GM21528 (cell line): ENCODE results near the gene FAM110A.
"Not testable (repeated sequence)": the region's sequence is repeated elsewhere in the genome, so short reads cannot be mapped to it uniquely, and the experiment has no call there.

Experiments
- ATAC-seq: cut with Tn5 transposase; IDR thresholded peaks from one replicate; pipeline ENCODE4 v1.9.1; 2021; ENCODE audit warnings: mild to moderate bottlenecking, moderate library complexity; ENCODE audit not compliant: unreplicated experiment, low FRiP score

Gene FAM110A

DNA sequence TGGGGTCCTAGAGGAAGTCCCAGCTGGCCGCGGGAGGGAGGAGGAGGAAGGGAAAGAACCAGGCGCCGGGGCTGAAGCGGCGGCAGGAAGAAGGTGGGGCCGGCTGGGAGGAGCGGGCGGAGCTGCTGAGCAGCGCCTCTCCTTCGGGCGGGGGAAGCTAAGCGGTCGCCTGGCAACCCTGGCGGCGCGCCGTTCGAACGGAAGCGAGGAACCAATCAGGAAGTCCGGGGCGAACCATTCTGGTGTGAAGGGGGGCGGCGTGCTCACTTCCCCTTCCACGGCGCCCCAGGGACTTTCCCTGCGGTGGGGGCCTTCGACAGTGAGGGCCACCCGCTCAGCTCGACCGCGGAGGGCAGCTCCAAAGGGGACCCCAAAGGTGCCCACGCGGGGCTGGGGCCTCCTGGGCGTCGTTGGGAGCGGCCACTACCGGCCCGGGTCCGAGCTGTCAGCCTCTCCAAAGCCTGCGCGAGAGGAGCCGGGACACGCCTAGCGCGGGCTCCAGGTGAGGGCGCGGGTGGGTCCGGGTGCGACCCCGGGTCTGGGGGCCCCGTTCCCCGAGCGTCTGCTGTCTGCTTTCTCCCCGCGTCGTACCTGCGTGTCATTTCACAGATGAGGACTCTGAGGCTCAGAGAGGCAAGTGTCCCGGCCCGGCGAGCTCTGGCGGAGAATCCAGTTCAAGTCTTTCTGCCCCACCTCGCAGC is at the start of gene FAM110A:
TSS of gene FAM110A (plus strand) at position 266 of the 701 bp plus-strand sequence. CDS start 11,090 bp downstream, outside the sequence.
- peak; percentile 90 for ATAC-seq

DNA sequence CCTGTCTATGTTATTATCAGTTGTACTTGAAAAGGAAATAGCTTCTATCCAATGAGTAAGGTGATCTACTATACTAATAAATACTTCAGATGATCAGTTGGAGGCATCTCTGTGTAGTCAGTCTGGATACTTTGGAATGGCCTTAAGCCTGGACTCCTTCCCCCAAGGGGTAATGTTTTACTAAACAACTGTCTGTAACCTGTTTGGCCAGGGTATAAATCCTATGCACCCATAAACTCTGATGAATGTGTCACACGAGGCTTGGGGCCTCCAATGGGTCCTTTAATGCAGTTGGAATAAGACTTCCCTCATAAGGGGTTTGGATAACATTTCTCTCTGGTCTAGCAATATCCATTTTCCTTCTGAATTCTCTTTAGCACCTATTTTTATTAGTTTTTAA is 45.7 kb upstream of the FAM110A start:
- ATAC-seq = no peak

GRCh38 chr20:791056-791455 is 42.5 kb upstream of the FAM110A start:
- no peak for ATAC-seq

GRCh38 chr20:792248-792647 is 41.3 kb upstream of the FAM110A start:
- no peak for ATAC-seq

GRCh38 chr20:796921-797320 is 36.6 kb upstream of the FAM110A start:
- ATAC-seq = no peak

- not testable (repeated sequence) for ATAC-seq
Observed at GRCh38 chr20:798746-799145, 34.8 kb upstream of the FAM110A start.

GRCh38 chr20:800026-800425 is 33.5 kb upstream of the FAM110A start:
- ATAC-seq = not testable (repeated sequence)

DNA sequence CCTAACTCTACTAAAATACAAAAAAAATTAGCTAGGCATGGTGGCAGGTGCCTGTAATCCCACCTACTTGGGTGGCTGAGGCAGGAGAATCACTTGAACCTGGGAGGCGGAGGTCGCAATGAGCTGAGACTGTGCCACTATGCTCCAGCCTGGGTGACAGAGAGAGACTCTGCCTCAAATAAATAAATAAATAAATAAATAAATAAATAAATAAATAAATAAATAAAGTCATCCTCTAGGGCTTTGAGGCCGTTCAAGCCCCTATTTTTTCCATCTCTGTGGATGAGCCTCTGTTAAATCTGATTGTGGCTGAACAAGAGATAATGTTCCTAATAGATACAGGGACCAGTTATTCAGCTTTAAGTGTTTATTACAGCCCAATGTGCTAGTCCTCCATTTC is 31.8 kb upstream of the FAM110A start:
- no peak for ATAC-seq

- ATAC-seq = no peak
Observed at GRCh38 chr20:805713-806112, 27.8 kb upstream of the FAM110A start.

DNA sequence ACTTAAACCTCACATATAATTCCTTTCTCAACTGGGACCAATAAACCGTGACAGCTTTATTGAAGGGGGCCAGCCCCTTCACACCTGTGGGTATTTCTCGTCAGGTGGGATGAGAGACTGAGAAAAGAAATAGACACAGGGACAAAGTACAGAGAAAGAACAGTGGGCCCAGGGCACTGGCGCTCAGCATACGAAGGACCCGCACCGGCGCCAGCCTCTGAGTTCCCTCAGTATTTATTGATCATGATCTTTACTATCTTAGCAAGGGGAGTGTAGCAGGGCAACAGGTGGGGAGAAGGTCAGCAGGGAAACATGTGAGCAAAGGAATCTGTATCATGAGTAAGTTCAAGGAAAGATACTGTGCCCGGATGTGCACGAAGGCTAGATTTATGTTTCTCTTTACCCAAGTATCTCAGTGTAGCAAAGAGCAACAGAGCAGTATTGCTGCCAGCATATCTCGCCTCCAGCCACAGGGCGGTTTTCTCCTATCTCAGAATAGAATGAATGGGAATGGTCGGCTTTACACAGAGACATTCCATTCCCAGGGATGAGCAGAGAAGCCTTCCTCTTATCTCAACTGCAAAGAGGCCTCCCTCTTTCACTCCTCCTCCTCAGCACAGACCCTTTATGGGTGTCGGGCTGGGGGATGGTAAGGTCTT is 21.6 kb upstream of the FAM110A start:
- ATAC-seq = not testable (repeated sequence)

- ATAC-seq = not testable (repeated sequence)
Observed at GRCh38 chr20:812435-812814, 21.1 kb upstream of the FAM110A start.

DNA sequence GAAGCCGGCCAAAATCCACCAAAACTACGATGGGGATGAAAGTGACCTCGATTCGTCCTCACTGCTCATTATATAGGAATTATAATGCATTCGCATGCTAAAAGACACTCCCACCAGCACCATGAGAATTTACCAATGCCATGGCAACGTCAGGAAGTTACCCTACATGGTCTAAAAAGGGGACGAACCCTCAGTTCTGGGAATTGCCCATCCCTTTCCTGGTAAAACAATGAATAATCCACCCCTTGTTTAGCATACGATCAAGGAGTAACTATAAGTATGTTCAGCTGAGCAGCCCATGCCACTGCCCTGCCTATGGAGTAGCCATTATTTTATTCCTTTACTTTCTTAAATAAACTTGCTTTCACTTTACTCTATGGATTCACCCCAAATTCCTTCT is 20.1 kb upstream of the FAM110A start:
- no peak for ATAC-seq

- no peak for ATAC-seq
Observed at GRCh38 chr20:815226-815625, 18.3 kb upstream of the FAM110A start.

GRCh38 chr20:815914-816606 is 17.5 kb upstream of the FAM110A start:
- no peak for ATAC-seq

DNA sequence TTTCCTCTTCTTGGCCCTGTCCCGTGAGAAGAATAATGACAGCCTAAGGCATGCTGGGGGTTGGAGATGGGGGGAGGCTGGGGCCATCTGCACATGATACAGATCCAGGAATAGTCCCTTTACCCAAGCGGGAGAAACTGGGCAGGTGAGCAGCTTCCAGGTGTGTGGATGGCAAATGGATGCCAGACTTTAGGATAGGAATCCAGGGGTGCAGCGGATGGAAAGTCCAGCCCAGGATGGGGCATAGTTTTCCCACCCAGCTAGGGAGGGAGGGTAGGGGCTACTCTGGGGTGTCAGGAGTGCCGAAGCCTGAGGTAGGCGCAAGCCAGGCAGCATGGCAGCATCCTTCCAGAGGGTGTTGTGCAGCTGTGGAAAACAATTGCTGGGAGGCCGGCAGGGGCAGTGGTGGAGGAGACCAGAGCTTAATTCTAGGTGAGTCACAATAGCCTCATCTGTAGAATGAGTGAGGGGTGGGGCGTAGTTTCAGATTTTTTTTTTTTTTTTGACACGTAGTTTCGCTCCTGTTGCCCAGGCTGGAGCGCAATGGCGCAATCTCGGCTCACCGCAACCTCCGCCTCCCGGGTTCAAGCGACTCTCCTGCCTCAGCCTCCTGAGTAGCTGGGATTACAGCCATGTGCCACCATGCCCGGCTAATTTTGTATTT is 15.4 kb upstream of the FAM110A start:
- ATAC-seq = no peak

DNA sequence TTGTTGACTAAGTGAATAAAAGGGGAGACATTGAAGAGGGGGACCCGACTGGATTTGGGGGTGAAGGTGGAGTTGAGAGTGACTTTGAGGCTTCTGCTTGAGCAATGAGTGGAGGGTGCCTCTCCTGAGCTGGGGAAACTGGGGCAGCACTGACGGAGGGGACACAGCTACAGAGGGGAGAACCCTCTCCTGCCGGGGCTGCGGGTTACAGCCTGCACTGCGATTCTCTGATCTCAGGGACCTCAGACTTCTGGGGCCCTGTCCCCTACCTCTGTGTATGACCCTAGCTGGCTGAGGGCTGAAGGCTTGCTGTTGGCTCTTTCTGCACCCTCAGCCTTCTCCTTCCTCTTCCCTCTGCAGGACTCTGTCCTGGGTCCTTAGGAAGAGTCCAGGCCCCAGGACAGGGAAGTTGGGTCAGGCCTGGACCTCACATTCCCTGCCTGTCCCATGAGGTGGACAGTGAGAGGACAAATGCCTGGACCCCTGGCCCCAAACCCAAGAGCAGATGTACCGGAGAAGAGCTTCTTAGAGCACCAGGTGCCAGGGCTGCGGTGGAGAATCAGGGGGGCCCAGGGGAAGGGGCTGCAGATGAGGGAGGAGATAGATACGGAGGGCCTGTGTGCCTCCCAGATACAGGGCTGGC is 13.7 kb upstream of the FAM110A start:
- ATAC-seq = no peak

DNA sequence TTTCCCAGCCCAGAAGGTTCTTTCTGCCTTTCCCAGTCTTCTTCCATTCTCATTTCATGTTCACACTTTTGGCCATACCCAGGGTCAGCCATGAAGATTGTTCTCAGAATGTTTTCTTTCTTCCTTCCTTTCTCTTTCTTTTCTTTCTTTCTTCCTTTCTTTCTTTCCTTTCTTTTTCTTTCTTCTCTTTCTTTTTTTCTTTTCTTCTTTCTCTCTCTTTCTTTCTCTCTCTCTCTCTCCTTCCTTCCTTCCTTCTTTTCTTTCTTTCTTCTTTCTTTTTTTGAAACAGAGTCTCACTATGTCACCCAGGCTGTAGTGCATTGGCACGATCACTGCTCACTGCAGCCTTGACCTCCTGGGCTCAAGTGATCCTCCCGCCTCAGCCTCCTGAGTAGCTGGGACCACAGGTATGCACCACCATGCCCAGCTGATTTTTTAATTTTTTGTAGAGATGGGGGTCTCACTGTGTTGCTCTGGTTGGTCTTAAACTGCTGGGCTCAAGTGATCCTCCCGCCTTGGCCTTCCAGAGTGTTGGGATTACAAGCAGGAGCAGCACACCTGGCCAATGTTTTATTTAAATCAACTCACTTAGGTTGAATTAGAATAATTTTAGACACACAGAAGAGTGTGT is 13.1 kb upstream of the FAM110A start:
- no peak for ATAC-seq

DNA sequence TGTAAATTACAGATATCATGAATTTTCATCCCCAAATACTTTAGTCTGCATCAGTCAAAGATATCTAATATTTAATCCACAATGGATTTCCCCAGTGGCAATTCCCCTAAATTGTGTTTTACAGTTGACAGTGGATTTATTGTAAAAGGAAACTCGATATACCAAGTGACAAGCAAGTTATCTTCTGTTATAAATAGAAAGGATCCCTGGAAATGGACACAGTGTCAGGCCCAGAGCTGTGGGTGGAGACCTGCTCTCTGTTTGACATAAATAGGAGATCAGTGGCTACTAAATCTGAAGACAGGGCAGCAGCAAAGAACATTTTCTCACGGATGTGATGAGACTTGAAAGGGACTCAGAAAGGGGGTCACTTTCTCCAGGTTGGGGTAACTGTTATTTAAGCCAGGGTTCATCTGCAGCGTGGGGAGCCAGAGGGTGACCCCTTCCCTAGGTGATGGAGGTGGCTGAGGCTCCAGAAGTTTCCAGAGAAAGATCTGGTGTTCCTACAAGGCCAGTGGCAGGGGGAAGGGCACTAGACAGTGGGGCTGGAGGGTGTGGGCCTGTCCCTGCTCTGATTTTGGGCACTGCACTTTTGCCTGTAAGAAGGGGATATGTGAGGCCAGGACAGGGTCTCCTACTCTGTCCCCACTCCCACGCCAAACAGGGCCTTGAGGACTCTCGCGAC is 12.3 kb upstream of the FAM110A start:
- ATAC-seq = no peak

GRCh38 chr20:821731-822065 is 11.8 kb upstream of the FAM110A start:
- no peak for ATAC-seq
